ENCODE data around the gene ST8SIA5. TPM values are rescaled to one million over a fixed set of nuclear protein-coding genes. Genes with fewer than 3 reads are reported as not detected.

ST8SIA5 gene
- total RNA-seq, 2 donors from 2014 or later, result 0.62 TPM; not detected in 1

- Histone ChIP-seq H3K36me3 (no peaks in the 10 kb centered on the region), H3K4me3 (no peak overlapping the region), H3K4me1 (replicated peaks) (no peaks in the 10 kb centered on the region), H3K27me3 (replicated peaks; ENCODE audit: insufficient read depth) (no peaks in the 10 kb centered on the region), H3K27ac (no peak overlapping the region), H3K9me3 (no peaks in the 10 kb centered on the region)
- intact Hi-C loops (cut with DNase I), result no loop called here
- TF ChIP-seq CTCF (IDR thresholded peaks at IDR 0.05) (no peak), POLR2A (IDR thresholded peaks at IDR 0.05) (no peak), POLR2AphosphoS5 (IDR thresholded peaks at IDR 0.05) (no peak)
- no peak for DNase-seq (ENCODE audit: low spot score)
- WGBS, result 92% methylated on average over 6 of the region's 6 CpGs
These were observed 28.5 kb downstream of the ST8SIA5 start for GRCh38 chr18:46728219-46728930.

GRCh38 chr18:46727177-46727576, 29.7 kb downstream of the ST8SIA5 start:
- Histone ChIP-seq H3K27ac (no peak overlapping the region), H3K27me3 (replicated peaks; ENCODE audit: insufficient read depth) (no peaks in the 10 kb centered on the region), H3K9me3 (no peaks in the 10 kb centered on the region), H3K4me3 (no peak overlapping the region), H3K4me1 (replicated peaks) (no peaks in the 10 kb centered on the region), H3K36me3 (no peaks in the 10 kb centered on the region)
- DNase-seq (ENCODE audit: low spot score), result no peak
- TF ChIP-seq CTCF (IDR thresholded peaks at IDR 0.05), result no peak
- no peak for TF ChIP-seq POLR2A (IDR thresholded peaks at IDR 0.05)
- TF ChIP-seq POLR2AphosphoS5 (IDR thresholded peaks at IDR 0.05), result no peak
- 71% methylated on average over 1 of the region's 1 CpG for WGBS
- intact Hi-C loops (cut with DNase I), result no loop called here

GRCh38 chr18:46725310-46725709, 31.5 kb downstream of the ST8SIA5 start:
- no peak for DNase-seq (ENCODE audit: low spot score)
- Histone ChIP-seq H3K4me3 (no peak overlapping the region), H3K27me3 (replicated peaks; ENCODE audit: insufficient read depth) (no peaks in the 10 kb centered on the region), H3K4me1 (replicated peaks) (no peaks in the 10 kb centered on the region), H3K27ac (no peak overlapping the region), H3K9me3 (no peaks in the 10 kb centered on the region), H3K36me3 (no peaks in the 10 kb centered on the region)
- intact Hi-C loops (cut with DNase I), result no loop called here
- no peak for TF ChIP-seq CTCF (IDR thresholded peaks at IDR 0.05)
- TF ChIP-seq POLR2AphosphoS5 (IDR thresholded peaks at IDR 0.05), result no peak
- no peak for TF ChIP-seq POLR2A (IDR thresholded peaks at IDR 0.05)
- WGBS, result 91% methylated on average over 3 of the region's 3 CpGs

GRCh38 chr18:46723856-46724415, 32.9 kb downstream of the ST8SIA5 start:
- no peak overlapping the region for H3K27ac ChIP-seq
- intact Hi-C loops (cut with DNase I), result no loop called here
- 85% methylated on average over 4 of the region's 4 CpGs for WGBS
- DNase-seq (ENCODE audit: low spot score), result no peak
- H3K27me3 ChIP-seq (replicated peaks; ENCODE audit: insufficient read depth), result no peaks in the 10 kb centered on the region
- no peaks in the 10 kb centered on the region for H3K4me1 ChIP-seq (replicated peaks)
- H3K9me3 ChIP-seq, result no peaks in the 10 kb centered on the region
- H3K4me3 ChIP-seq, result no peak overlapping the region
- no peak for TF ChIP-seq POLR2A (IDR thresholded peaks at IDR 0.05)
- no peak for TF ChIP-seq CTCF (IDR thresholded peaks at IDR 0.05)
- TF ChIP-seq POLR2AphosphoS5 (IDR thresholded peaks at IDR 0.05), result no peak
- H3K36me3 ChIP-seq, result no peaks in the 10 kb centered on the region

GRCh38 chr18:46722051-46722450, 34.8 kb downstream of the ST8SIA5 start:
- Histone ChIP-seq H3K9me3 (no peaks in the 10 kb centered on the region), H3K27ac (no peak overlapping the region), H3K36me3 (no peaks in the 10 kb centered on the region), H3K4me1 (replicated peaks) (no peaks in the 10 kb centered on the region), H3K27me3 (replicated peaks; ENCODE audit: insufficient read depth) (no peaks in the 10 kb centered on the region), H3K4me3 (no peak overlapping the region)
- intact Hi-C loops (cut with DNase I), result no loop called here
- WGBS, result 70% methylated on average over 5 of the region's 5 CpGs
- no peak for DNase-seq (ENCODE audit: low spot score)
- TF ChIP-seq POLR2AphosphoS5 (IDR thresholded peaks at IDR 0.05) (no peak), POLR2A (IDR thresholded peaks at IDR 0.05) (no peak), CTCF (IDR thresholded peaks at IDR 0.05) (no peak)
